HEK293 (cell line): Measurements from ENCODE around the gene AGXT.

Experiments used
- CTCF ChIA-PET: fragments of 350-600 bp; formaldehyde crosslinking; extraction: SDS; loops from one replicate; lab custom pipeline; 2021; ENCODE audit warnings: antibody characterized with exemption; lab: Yijun Ruan, JAX
- POLR2A ChIA-PET: fragments of 300-600 bp; formaldehyde crosslinking; extraction: SDS; loops from one replicate; lab custom pipeline; 2020; ENCODE audit warnings: antibody characterized with exemption, inconsistent platforms; lab: Yijun Ruan, JAX
- H3K27ac ChIP-seq: fragments of 200-500 bp; sonication (Bioruptor generic); 2 replicates; pipeline ENCODE4 v1.5.1; 2014; ENCODE audit warnings: low read depth, low read length, control low read depth, inconsistent platforms; ENCODE audit errors: extremely low read depth
- H3K36me3 ChIP-seq, 2 experiments: fragments of 200-500 bp in 1 of 2; sonication (Bioruptor generic) in 1 of 2; 1 replicate in 1 of 2; 2 replicates in 1 of 2; pipeline ENCODE4 v1.5.1; 2014 to 2017; ENCODE audit warnings: inconsistent platforms in 2 of 2, low read length in 2 of 2; ENCODE audit not compliant: control insufficient read depth in 2 of 2, insufficient read depth in 1 of 2
- H3K4me1 ChIP-seq: fragments of 200-500 bp; sonication (Bioruptor generic); 2 replicates; pipeline ENCODE4 v1.5.1; 2014; ENCODE audit warnings: mild to moderate bottlenecking, low read length, inconsistent platforms; ENCODE audit not compliant: control insufficient read depth, insufficient read depth
- H3K4me3 ChIP-seq: 2 replicates; pipeline ENCODE4 v1.5.1; 2011; ENCODE audit warnings: low read depth, mild to moderate bottlenecking, control low read depth, low read length, moderate library complexity
- H3K9me3 ChIP-seq: fragments of 200-500 bp; sonication (Bioruptor generic); 2 replicates; pipeline ENCODE4 v1.5.1; 2014; ENCODE audit warnings: low read depth, low read length, inconsistent platforms; ENCODE audit not compliant: control insufficient read depth, insufficient read depth
- ATF2 ChIP-seq: fragments of 450-650 bp; formaldehyde crosslinking; IDR thresholded peaks from 2 replicates; pipeline ENCODE4 v1.5.1; 2016; ENCODE audit warnings: missing biosample characterization, missing genetic modification characterization, low read depth
- KLF7 ChIP-seq: fragments of 450-650 bp; formaldehyde crosslinking; IDR thresholded peaks from 2 replicates; pipeline ENCODE4 v1.5.1; 2016; ENCODE audit warnings: missing biosample characterization, missing genetic modification characterization, borderline replicate concordance
- PATZ1 ChIP-seq: fragments of 450-650 bp; formaldehyde crosslinking; IDR thresholded peaks from 2 replicates; pipeline ENCODE4 v1.5.1; 2016; ENCODE audit warnings: missing biosample characterization, missing genetic modification characterization
- PRDM10 ChIP-seq: fragments of 450-650 bp; formaldehyde crosslinking; IDR thresholded peaks from 2 replicates; pipeline ENCODE4 v1.5.1; 2016; ENCODE audit warnings: missing biosample characterization, missing genetic modification characterization
- YY2 ChIP-seq: fragments of 450-650 bp; formaldehyde crosslinking; IDR thresholded peaks from 2 replicates; pipeline ENCODE4 v1.5.1; 2016; ENCODE audit warnings: missing biosample characterization, missing genetic modification characterization
- ZBTB10 ChIP-seq: fragments of 450-650 bp; formaldehyde crosslinking; IDR thresholded peaks from 2 replicates; pipeline ENCODE4 v1.5.1; 2016; ENCODE audit warnings: missing biosample characterization, missing genetic modification characterization
- ZBTB8A ChIP-seq: fragments of 450-650 bp; formaldehyde crosslinking; IDR thresholded peaks from 2 replicates; pipeline ENCODE4 v1.5.1; 2016; ENCODE audit warnings: missing biosample characterization, missing genetic modification characterization
- ZEB2 ChIP-seq: fragments of 450-650 bp; formaldehyde crosslinking; IDR thresholded peaks from 2 replicates; pipeline ENCODE4 v1.5.1; 2016; ENCODE audit warnings: missing biosample characterization, missing genetic modification characterization
- ZFP41 ChIP-seq: fragments of 450-650 bp; formaldehyde crosslinking; IDR thresholded peaks from 2 replicates; pipeline ENCODE4 v1.5.1; 2016; ENCODE audit warnings: missing biosample characterization, missing genetic modification characterization, borderline replicate concordance
- ZNF114 ChIP-seq: fragments of 450-650 bp; formaldehyde crosslinking; IDR thresholded peaks from 2 replicates; pipeline ENCODE4 v1.5.0; 2017; ENCODE audit warnings: missing biosample characterization, missing genetic modification characterization
- ZNF138 ChIP-seq: fragments of 450-650 bp; formaldehyde crosslinking; IDR thresholded peaks from 2 replicates; pipeline ENCODE4 v1.5.1; 2016; ENCODE audit warnings: missing biosample characterization, missing genetic modification characterization, borderline replicate concordance
- ZNF221 ChIP-seq: fragments of 450-650 bp; formaldehyde crosslinking; IDR thresholded peaks from 2 replicates; pipeline ENCODE4 v1.5.1; 2017; ENCODE audit warnings: missing biosample characterization, missing genetic modification characterization, borderline replicate concordance
- ZNF366 ChIP-seq: fragments of 450-650 bp; formaldehyde crosslinking; conservative IDR thresholded peaks from 2 replicates; pipeline ENCODE4 v1.5.1; 2016; ENCODE audit warnings: missing biosample characterization, missing genetic modification characterization
- ZNF629 ChIP-seq: fragments of 450-650 bp; formaldehyde crosslinking; IDR thresholded peaks from 2 replicates; pipeline ENCODE4 v1.5.1; 2017; ENCODE audit warnings: missing biosample characterization, missing genetic modification characterization
- ZNF639 ChIP-seq: fragments of 450-650 bp; formaldehyde crosslinking; IDR thresholded peaks from 2 replicates; pipeline ENCODE4 v1.5.1; 2016; ENCODE audit warnings: missing biosample characterization, missing genetic modification characterization
- ZNF704 ChIP-seq: fragments of 450-650 bp; formaldehyde crosslinking; IDR thresholded peaks from 2 replicates; pipeline ENCODE4 v1.5.1; 2016; ENCODE audit warnings: missing biosample characterization, missing genetic modification characterization
- ZNF76 ChIP-seq: fragments of 450-650 bp; formaldehyde crosslinking; IDR thresholded peaks from 2 replicates; pipeline ENCODE4; 2016; ENCODE audit warnings: low read depth, missing biosample characterization, missing genetic modification characterization, borderline replicate concordance
- ZNF791 ChIP-seq: fragments of 450-650 bp; formaldehyde crosslinking; IDR thresholded peaks from 2 replicates; pipeline ENCODE4 v1.5.1; 2016; ENCODE audit warnings: missing biosample characterization, missing genetic modification characterization

Gene AGXT

GRCh38 chr2:240902615-240903041 is 34.0 kb downstream of the AGXT start (continued):
- TF ChIP-seq ZNF639 (tag by site-specific recombination), result no peak
- TF ChIP-seq ZNF366 (tag by site-specific recombination), result no peak
- TF ChIP-seq ZNF138 (tag by site-specific recombination), result no peak
- no peak for TF ChIP-seq ZNF704 (tag by site-specific recombination)

- ChIA-PET CTCF (interaction anchor here (1.5 kb wide), 1 partner anchor 11 kb away, joined by 5 read pairs; no protein-coding TSS in a partner anchor), POLR2A (no interaction called here)
- Histone ChIP-seq H3K27ac (no peak overlapping the region), H3K4me3 (no peak overlapping the region), H3K9me3 (no peaks in the 10 kb centered on the region), H3K4me1 (no peaks in the 10 kb centered on the region; the same call in 1 of the 2 replicates), H3K36me3 (no peaks in the 10 kb centered on the region)
- no peak for TF ChIP-seq PATZ1 (tag by site-specific recombination)
- no peak for TF ChIP-seq YY2 (tag by site-specific recombination)
- TF ChIP-seq ATF2, result no peak
- TF ChIP-seq ZBTB10, result no peak
- no peak for TF ChIP-seq ZNF221 (tag by site-specific recombination)
- TF ChIP-seq ZNF76 (tag by site-specific recombination), result no peak
- no peak for TF ChIP-seq ZNF629 (tag by site-specific recombination)
- TF ChIP-seq ZEB2 (tag by site-specific recombination), result no peak
- TF ChIP-seq ZNF704 (tag by site-specific recombination), result no peak
- no peak for TF ChIP-seq KLF7
- TF ChIP-seq ZFP41 (tag by site-specific recombination), result no peak
- TF ChIP-seq ZNF791 (tag by site-specific recombination), result no peak
- no peak for TF ChIP-seq PRDM10 (tag by site-specific recombination)
- TF ChIP-seq ZNF114 (tag by site-specific recombination), result no peak
- no peak for TF ChIP-seq ZBTB8A (tag by site-specific recombination)
Observed at GRCh38 chr2:240903191-240904060, 34.8 kb downstream of the AGXT start.
